ENCODE data around the gene ALOX5.
A peak's percentile ranks its signal among the peaks of the same experiment; 100 is the strongest.

Gene ALOX5

DNA sequence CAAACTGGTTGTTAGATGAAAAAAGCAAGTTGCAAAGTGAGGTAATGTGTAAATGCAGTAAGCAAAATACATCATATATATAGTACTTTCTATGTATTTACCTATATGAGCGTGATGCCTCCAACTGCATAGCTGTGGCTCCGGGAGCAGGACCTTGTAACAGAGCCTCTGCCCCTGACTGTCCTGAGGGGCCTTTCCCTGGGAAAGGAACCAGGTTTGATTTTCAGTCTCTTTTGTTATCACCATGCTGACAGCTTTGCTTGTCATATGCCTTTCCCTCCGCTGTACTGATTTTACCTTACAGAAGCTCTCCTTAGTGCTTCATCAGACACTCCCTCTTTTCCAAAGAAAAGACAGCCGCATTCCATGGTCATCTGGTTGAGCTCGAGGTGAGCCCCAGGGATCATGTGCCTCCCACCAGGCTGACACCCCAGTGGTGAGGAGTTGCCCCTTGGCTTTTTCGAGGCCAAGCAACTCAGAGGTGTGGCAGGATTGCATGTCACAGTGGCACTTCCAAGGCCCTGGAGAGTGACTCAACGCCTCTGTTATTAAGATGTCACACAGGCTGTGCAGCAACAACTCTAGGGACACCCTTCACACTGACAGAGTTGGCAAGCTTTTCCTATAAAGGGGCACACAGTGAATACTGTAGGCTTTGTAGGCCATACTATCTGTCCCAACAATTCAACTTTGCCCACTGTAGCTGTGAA, 78.9 kb downstream of the ALOX5 start:
- peak in 2 of 42 donors; percentile 1 to 29 for DNase-seq
- intact Hi-C loops (cut with DNase I): no loop called here

DNA sequence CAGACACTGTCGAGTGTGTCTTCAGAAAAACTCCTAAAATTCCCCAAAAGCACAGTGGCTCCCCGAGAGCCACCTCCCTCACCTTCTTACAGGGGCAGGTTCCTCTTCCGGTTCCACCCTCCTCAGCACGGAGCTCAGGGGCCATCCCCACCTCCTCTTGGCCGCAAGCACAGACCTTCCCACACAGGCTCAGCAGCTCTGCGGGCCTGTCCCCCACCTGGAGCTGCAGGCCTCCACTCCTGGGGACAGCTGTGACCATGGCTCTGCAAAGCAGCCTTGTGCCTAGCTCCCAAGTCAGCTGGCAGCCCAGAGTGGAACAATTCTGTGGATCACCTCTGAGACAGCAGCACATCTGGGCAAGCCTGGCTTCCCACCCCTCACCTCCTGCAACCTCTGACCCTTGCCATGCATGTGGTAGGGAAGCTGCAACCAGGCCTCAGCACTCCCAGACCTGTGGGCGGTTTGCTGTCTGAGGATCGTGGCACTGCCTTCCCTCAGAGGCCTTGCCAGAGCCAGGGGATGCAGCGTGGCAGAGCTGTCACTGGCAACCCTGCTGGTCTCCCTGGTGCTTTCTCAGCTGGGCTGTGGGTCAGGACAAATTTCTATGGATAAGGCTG, 79.7 kb downstream of the ALOX5 start:
- intact Hi-C loops (cut with DNase I): no loop called here
- DNase-seq: peak in 3 of 42 donors; percentile 7 to 34 (median 28)

DNA sequence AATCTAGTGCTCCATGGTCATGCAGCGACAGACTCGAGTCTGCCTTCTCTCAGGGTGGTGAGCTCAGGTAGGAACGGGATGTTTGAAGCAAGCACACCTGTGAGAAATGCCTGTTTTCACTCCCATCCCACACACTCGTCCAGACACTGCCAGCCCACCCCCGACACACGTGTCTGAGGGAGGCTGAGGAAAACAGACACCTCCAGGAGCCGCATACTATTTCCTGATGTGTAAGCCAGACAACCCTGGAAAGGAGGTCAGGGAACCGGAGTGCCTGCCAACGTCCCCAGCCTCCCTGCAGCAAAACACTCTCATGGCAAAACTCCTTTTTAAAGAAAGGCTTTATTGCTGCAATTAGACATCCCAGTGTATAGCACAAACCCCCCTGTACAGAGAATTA, 80.2 kb downstream of the ALOX5 start:
- intact Hi-C loops (cut with DNase I): no loop called here
- DNase-seq: peak in 2 of 42 donors; percentile 39 to 42

DNA sequence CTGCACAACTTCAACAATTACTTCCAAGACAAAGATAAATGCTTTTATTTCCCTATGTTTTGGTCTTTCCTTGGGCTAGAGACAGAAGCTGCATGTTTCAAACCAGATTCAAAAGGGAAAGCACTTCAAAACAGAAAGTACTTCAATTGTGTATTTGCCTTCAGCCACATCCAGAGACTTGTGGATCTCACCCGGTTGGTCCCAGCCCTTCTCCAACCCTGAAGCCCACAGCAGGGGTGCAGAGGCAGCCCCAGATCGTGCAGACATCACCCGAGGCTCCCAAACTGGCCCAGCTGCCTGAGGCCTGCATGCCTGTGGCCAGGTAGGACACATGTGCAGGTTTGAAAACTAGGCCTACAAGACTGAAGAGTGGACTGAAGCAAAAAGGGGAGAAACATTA, 80.8 kb downstream of the ALOX5 start:
- intact Hi-C loops (cut with DNase I): no loop called here
- peak in 2 of 42 donors; percentile 26 to 30 for DNase-seq

DNA sequence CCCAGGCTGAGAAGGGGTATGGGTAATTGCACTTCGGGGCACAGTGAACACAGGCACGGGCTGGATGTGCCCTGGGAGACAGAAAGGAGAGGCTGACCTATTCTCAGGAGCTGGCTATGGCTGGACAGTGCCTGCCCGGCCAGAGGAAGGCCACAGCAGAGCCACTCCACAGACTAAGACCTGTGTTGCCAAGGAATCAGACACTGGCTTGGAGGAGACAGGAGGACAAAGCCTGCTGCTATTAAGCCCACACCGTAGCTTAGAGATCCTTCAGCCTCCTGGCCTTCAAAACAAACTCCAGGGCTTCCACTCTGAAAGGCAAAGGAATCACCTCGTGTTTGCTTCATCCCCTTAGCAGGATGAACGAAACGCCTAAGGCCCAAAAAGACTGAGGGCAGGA, 82.2 kb downstream of the ALOX5 start:
- peak in 2 of 42 donors; percentile 4 to 31 for DNase-seq
- intact Hi-C loops (cut with DNase I): no loop called here

DNA sequence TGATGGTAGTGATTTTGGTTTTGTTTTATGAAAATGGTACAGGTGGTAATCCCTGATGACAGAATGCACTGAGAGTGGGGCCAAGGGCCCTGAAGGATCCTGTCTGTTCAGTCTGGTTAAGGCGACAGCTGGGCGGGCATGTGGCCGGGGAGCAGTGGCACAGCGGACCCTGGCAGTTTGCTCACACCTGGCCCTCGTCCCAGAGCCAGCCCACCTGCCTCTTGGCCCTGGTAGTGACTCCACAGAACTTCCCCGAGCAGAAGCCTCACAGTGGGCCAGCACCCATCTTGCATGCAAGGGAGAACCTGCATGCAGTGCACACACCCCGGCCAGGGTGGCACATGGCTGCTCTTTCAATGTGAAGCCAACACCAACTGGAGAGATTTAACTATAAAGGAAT, 82.8 kb downstream of the ALOX5 start:
- DNase-seq: peak in 2 of 42 donors; percentile 6 to 37
- intact Hi-C loops (cut with DNase I): no loop called here

DNA sequence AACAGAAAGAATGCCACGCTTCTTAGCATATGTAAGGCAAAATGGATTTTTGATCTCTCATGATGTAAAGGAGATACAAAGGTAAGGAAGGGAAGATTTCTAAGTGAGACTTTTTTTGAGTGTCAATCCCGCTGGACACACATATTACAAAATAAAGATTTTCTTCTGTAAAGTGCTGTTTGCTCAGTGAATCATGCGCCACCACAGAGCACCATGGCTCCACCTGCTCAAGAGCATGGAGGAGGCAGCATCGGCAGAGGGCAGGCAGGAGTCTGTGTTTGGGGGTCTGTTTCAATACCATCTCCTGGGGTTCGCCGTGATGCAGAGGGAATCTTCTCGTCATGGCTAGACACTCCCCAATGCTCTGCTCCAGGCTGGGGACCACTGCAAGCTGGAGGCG, 83.5 kb downstream of the ALOX5 start:
- peak in 1 of 42 donors; percentile 4 for DNase-seq
- intact Hi-C loops (cut with DNase I): no loop called here

DNA sequence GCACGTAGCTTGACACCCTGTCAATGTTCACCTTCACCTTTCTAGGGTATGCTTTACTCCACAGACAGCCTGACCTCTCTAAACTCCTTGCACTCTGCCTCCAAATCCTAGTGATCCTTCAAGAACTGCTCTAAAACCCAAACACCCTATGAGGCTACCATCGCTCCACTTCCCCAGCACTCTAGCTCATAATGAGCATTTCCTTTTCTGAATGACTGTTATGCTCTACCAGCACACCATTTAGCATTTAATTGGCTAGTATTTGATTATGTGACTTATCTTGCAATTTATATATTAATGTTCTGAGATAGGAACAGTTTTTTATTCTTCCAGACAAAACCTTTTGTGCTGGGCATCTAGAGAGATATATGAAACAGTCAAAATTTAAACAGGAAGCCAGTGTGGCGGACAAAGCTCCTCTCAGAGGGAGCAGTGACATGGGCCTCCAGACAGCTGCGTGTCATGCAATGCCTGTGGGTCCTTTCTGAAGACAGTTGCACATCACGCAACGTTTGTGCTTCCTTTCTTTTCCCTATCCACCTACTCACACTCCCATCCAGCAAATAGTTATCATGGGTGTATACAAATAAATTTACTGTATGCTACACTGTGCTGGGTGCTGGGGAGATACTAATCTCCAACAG, 86.3 kb downstream of the ALOX5 start:
- intact Hi-C loops (cut with DNase I): no loop called here
- peak in 2 of 42 donors; percentile 34 to 42 for DNase-seq

DNA sequence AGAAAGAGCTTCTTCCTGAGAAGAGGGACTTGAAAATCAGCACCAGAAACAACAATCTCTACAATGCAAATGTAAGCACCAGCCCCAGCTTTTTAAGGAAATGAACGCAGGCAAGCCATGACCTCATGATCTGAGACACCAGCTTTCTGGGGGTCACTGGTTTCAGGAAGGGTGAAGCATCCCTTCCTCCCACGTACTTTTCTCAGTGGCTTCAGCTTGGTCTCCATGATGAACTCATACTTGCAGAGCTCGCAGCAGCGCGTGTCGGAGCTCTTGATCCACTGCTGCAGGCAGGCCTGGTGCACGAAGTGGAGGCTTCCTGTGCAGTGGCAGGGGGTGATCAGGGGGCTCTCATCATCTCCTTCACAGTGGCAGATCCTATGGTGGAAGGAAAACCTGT, 87.0 kb downstream of the ALOX5 start:
- DNase-seq: peak in 2 of 42 donors; percentile 28 to 37
- intact Hi-C loops (cut with DNase I): no loop called here

DNA sequence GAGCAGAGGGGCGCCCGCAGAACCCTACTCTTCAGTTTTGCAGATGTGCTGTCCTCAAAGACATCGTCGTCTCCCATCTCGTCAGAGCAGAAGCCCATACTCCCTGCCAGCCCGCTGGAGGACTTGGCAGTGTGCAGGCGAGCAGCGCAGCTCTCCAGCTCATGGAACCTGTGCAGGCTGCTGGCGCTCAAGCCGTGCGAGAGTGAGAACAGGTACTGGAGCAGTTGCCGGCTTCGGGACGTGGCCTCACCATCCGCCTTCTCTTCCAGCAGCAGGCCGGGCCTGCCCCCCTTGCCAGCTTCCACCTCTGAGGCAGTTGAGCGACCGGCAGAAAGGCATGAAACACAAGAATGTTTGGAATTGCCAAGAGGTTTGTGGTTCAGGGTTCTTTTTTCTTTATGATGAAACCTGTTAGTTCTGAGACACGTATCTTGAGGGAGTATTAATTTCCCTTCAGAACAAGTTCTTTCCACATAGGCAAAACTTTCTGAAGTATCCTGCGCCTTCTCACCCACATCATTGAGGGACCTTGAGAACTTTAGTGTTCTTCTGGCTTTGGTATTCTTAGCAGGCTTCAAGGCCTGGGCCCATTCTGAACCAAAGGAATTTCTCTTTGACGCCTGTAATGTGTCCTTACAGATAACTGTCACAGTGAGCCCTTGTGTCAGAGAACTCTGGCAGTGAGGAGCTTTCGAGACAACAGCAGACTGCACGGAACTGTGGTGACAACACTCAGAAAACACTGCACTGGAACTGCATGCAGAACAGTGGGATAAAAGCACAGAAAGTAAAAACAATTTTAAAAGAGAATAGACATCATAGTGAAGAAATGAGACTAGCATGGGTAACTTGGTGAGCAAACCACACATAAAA, 89.5 kb downstream of the ALOX5 start:
- intact Hi-C loops (cut with DNase I): loop anchor here (2.0 kb wide), 1 partner anchor 209 kb away; the partner anchor contains the start of gene ZFAND4
- peak in 2 of 42 donors; percentile 6 to 39 for DNase-seq

DNA sequence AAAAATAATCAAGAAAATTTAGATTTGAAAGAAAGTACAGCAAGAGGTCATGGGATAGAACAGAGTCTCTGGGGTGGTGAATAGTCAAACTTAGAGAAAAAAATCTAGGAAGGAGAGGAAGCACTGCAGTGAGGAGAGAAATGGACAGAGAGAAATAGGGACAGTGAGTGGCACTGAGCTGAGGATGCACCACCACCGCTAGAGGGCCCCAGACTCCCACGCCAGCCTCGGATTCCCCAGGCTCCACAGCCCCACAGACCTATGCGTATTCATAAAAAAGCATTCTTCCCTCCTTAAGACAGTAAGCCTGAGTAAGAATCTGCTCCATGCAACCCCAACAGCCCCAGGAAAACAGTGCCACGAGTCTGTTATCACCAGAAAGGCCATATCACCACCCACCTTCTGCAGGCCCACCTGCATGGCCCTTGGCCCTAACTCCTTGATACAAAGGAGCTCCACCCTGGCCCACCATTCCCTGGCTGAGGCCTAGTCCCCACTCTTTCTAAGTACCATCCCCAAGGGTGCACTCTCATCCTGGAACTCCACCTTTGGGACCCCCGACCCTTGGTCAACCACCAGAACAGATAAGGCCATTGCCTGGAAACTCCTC, 91.0 kb downstream of the ALOX5 start:
- intact Hi-C loops (cut with DNase I): loop anchor here (2.0 to 5.0 kb wide), 2 partner anchors 127 to 208 kb away; partner anchors contain the start of gene ZFAND4

DNA sequence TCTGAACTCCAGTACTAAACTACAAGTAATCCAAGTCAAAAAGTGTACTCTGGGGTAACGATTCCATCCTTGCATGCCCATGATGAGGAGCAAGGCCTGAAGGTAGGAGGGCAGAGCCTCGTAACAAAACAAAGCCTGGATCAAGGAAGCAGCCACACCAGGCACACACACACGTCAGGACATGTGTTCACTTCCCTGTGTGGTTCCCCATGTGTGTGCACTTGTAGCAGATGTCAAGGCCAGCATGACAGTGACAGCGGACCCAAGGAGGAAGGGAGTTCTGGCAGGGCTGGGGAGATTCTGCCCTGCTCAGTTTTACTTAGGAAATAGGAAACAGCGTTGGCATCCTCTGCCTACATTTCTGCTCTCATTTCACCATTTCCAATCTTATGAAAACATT, 92.8 kb downstream of the ALOX5 start:
- no peak for DNase-seq
- intact Hi-C loops (cut with DNase I): loop anchor here (5.0 kb wide), 1 partner anchor 126 kb away; no protein-coding TSS in a partner anchor

More for the DNA sequence above, 91.0 kb downstream of the ALOX5 start:
- peak; percentile 71 to 93 (median 86) for DNase-seq

DNA sequence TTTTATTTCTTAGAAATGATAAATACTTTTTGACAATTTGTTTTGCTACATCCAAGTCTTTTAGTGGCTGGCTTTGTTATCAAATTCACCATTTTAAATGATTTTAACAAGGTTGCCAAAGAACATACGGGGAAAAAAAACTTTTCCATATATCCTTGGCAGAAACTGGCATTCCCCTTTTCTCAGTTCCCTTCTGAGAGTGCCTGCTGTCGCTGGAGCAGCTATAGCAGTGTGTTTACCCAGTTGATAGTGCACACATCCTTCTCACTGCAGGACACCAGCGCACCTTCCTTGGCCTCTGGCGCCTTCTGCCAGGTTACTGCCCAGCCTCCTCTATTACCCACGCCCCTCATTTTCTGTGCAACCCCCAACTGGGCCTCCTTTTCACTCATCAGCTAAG, 94.1 kb downstream of the ALOX5 start:
- intact Hi-C loops (cut with DNase I): loop anchor here (5.0 kb wide), 1 partner anchor 124 kb away; no protein-coding TSS in a partner anchor
- no peak for DNase-seq

DNA sequence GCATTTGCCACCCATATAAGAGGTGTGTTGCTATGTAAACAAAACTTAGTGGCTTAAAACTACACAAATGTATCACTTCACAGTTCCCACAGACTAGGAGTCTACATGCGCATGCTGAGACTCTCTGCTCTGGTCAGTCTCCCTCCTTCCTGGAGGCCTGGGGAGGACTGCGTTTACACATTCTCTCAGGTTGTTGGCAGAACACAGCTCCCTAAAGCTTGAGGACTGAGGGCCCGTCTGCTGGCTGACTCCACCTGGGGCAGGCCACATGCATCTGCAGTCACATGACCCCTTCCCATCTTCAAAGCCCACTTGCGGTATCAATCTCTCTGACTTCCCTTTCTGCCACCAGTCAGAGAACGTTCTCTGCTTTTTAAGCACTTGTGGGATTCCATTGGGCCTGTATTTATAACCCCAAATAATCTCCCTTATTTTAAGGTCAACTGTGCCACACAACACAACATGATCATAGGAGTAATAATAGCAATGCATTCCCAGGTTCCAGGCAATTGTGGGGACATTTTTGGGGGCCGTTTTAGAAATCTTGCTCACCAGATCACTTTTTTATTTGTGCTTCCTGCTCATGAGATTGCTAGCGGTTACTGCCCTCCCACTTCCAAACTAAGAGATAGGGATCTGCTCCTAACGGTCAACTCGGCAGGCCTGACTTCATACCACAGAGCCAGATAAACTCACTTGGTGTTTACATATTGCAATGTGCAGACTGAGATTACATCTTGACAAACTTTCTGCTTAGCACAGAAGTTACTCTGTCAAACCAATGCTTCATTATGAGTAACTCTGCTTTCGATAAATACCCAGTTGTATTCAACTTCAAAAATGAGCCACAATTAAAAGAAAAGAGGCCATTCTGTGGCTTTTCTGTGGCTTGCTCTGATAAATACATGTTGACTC, 96.3 kb downstream of the ALOX5 start:
- DNase-seq: peak in 3 of 42 donors; percentile 23 to 40 (median 28)
- intact Hi-C loops (cut with DNase I): no loop called here

DNA sequence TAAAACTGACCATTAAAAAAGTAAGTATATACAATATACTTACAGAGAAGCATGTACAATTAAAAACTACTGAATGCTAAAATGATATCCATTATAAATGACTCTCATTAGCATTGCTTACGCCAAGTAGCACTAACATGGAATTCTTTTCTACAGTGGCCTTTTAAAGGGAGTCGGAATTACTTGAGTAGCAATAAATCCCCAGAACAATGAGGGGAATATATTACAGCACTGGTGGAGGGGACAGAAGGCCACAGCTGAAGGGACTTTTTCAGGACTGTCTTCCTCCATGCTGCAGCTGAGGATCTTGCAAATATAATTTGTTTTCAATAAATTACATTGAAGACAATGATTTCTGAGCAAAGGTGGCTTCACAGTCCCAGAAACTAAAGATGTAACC, 97.0 kb downstream of the ALOX5 start:
- intact Hi-C loops (cut with DNase I): no loop called here
- DNase-seq: no peak

DNA sequence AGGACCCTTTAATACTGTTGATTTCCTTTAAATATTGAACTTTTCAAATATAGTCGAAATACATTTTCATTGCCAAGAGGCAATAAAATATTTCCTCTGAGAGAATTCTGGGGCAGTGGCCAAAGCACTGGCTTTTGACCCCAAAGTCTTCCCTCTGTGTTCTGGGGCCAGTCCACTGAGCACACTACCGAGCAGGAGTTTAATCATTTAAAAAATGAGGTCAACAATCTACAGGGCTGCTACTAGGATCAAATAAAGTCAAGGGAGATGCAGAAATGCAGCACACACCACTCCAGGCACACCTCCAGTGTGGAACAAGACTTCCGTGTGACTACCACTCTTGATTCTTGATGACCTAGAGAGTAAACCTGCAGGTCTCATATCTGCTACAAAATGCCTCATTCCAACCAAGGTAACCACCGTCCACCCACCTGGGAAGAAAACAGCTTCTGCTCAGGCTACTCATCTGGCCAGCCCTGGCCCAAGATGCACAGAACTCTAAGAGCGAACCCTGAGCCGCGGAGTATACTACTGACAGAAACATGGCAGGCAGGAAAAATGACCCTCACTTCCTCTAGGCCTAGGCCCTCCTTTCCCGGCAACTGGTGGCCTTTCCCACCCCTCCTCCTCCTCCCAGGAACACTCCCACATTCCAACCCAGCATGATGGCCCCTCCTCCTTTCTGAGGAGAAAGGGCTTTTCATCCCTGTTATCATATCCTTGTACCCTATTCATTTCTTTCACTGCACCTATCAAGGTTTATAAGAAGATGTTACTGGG, 97.7 kb downstream of the ALOX5 start:
- no peak for DNase-seq
- intact Hi-C loops (cut with DNase I): no loop called here

DNA sequence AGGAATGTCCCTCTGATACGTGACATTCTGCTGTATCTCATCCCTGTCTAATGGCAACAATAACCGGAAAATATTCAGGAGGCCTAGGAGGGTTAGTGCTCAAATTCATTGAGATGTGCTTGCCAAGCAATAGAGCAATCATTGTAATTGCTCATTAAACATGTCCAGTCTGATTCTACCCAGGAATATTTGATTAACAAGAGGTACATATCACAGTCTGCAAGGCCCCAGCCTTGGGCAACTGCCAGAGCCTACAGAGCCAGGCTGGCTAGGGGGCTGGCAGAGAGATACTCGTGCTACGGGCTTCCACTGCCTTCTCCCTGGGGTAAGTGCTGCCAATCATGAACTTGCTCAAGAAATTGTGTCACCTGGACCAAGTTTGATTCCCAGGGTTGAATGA, 99.1 kb downstream of the ALOX5 start:
- no peak for DNase-seq
- intact Hi-C loops (cut with DNase I): no loop called here
